Right lung (tissue), 5 donors: Measurements from ENCODE around the gene NOTCH3. TPM values are rescaled to one million over a fixed set of nuclear protein-coding genes. Genes with fewer than 3 reads are reported as not detected.

Experiments
- polyA plus RNA-seq, 5 donors: library from polyadenylated mRNA; unstranded; fragments of 120-200 nt; gene quantifications; one replicate each; pipeline versions ENCODE4 v1.2.1 to v1.2.3, GENCODE V29; 2013; ENCODE audit warnings: inconsistent platforms in 1 of 5, low replicate concordance in 1 of 5; ENCODE audit not compliant: insufficient read length in 5 of 5, insufficient read depth in 1 of 5

Gene NOTCH3
- polyA plus RNA-seq, 5 donors = 70.8 to 127 (median 92.1) TPM

Other genes starting within 250 kb of the NOTCH3 start
- under 1 TPM; 0.09 to 0.33 (median 0.21) TPM for gene SLC1A6, start 221.1 kb downstream of the NOTCH3 start, polyA plus RNA-seq
- gene CASP14, start 151.5 kb downstream of the NOTCH3 start, polyA plus RNA-seq = not detected
- under 1 TPM; 0.05 to 0.15 (median 0.09) TPM for gene OR1I1, start 118.8 kb downstream of the NOTCH3 start, polyA plus RNA-seq
- gene SYDE1, start 93.6 kb downstream of the NOTCH3 start, polyA plus RNA-seq = 10 to 100 TPM; 16.6 to 33.0 (median 21.8) TPM
- gene EPHX3, start 31.5 kb upstream of the NOTCH3 start, polyA plus RNA-seq = 1 to 10 TPM; 2.0 to 3.8 (median 3.0) TPM
- 10 to 100 TPM; 39.1 to 58.0 (median 45.6) TPM for gene BRD4, start 131.5 kb upstream of the NOTCH3 start, polyA plus RNA-seq
- gene AKAP8, start 178.8 kb upstream of the NOTCH3 start, polyA plus RNA-seq = 10 to 100 TPM; 25.3 to 32.5 (median 29.4) TPM
- 100 to 1,000 TPM in 4 of 5 donors, 10 to 100 TPM in 1; 92.9 to 130 (median 112) TPM for gene AKAP8L, start 218.0 kb upstream of the NOTCH3 start, polyA plus RNA-seq
- 10 to 100 TPM; 19.4 to 41.7 (median 26.4) TPM for gene WIZ, start 249.0 kb upstream of the NOTCH3 start, polyA plus RNA-seq